SU-DHL-6 (cell line): Measurements from ENCODE around the gene GNB1L.

Experiments used
- H2AFZ ChIP-seq: fragments of 200-600 bp; sonication (generic); 2 replicates; pipeline ENCODE4 v1.6.1; 2014; ENCODE audit warnings: low read depth, mild to moderate bottlenecking, moderate library complexity, mixed read lengths, antibody characterized with exemption, low read length; ENCODE audit not compliant: severe bottlenecking
- H3F3A ChIP-seq: fragments of 200-600 bp; shearing (Covaris generic); 2 replicates; pipeline ENCODE4 v1.6.0; 2016; ENCODE audit warnings: antibody characterized with exemption, mild to moderate bottlenecking; ENCODE audit not compliant: insufficient read depth
- H3K27ac ChIP-seq: fragments of 200-600 bp; sonication (generic); 2 replicates; pipeline ENCODE4 v1.5.1; 2016; ENCODE audit warnings: low read depth, mild to moderate bottlenecking, low read length, moderate library complexity, mixed read lengths
- H3K27me3 ChIP-seq: fragments of 200-600 bp; sonication (generic), shearing (Covaris generic); 2 replicates; pipeline ENCODE4 v1.6.0; 2014; ENCODE audit warnings: mild to moderate bottlenecking, low read length
- H3K36me3 ChIP-seq: fragments of 200-600 bp; sonication (generic); 2 replicates; pipeline ENCODE4 v1.6.1; 2014; ENCODE audit warnings: mild to moderate bottlenecking, low read length, mixed read lengths
- H3K4me2 ChIP-seq: fragments of 300-600, 200-600 bp; shearing (Covaris generic), sonication (generic); 2 replicates; pipeline ENCODE4 v1.6.0; 2014; ENCODE audit warnings: low read length, low read depth, mild to moderate bottlenecking; ENCODE audit not compliant: poor library complexity, severe bottlenecking
- H3K4me3 ChIP-seq: fragments of 200-600 bp; sonication (generic); 2 replicates; pipeline ENCODE4 v1.5.1; 2014; ENCODE audit warnings: antibody characterized with exemption, low read length, mild to moderate bottlenecking, mixed read lengths; ENCODE audit not compliant: insufficient read depth, poor library complexity, severe bottlenecking
- H3K79me2 ChIP-seq: fragments of 200-600 bp; sonication (generic); 2 replicates; pipeline ENCODE4 v1.6.1; 2014; ENCODE audit warnings: mild to moderate bottlenecking, low read length, moderate library complexity; ENCODE audit not compliant: insufficient read depth
- H3K9ac ChIP-seq: fragments of 200-600 bp; sonication (generic); 2 replicates; pipeline ENCODE4 v1.7.0; 2014; ENCODE audit warnings: mild to moderate bottlenecking, low read length
- H3K9me2 ChIP-seq: fragments of 200-600 bp; sonication (generic); replicated peaks from 2 replicates; pipeline ENCODE4 v1.6.1; 2014; ENCODE audit warnings: low read length; ENCODE audit not compliant: insufficient read depth
- H3K9me3 ChIP-seq: fragments of 200-600 bp; sonication (generic); 2 replicates; pipeline ENCODE4 v1.6.1; 2014; ENCODE audit warnings: low read length, mixed read lengths; ENCODE audit not compliant: insufficient read depth
- H4K20me1 ChIP-seq: fragments of 200-600 bp; sonication (generic); 2 replicates; pipeline ENCODE4 v1.6.1; 2014; ENCODE audit warnings: low read depth, mild to moderate bottlenecking, antibody characterized with exemption, low read length, moderate library complexity, mixed read lengths
- EZH2phosphoT487 ChIP-seq: fragments of 200-600 bp; sonication (generic), shearing (Covaris generic); conservative IDR thresholded peaks from 2 replicates; pipeline ENCODE4 v1.6.1; 2018; ENCODE audit warnings: mild to moderate bottlenecking, antibody characterized with exemption, low read length, moderate library complexity, mixed read lengths
- TF ChIP-seq, protein P1 (sequence below): fragments of 200-600 bp; sonication (generic); IDR thresholded peaks from one replicate; pipeline ENCODE4 v1.5.1; 2017; ENCODE audit warnings: antibody characterized with exemption, mild to moderate bottlenecking, low read length, moderate library complexity; ENCODE audit not compliant: insufficient read depth, poor library complexity, severe bottlenecking

GNB1L gene

DNA sequence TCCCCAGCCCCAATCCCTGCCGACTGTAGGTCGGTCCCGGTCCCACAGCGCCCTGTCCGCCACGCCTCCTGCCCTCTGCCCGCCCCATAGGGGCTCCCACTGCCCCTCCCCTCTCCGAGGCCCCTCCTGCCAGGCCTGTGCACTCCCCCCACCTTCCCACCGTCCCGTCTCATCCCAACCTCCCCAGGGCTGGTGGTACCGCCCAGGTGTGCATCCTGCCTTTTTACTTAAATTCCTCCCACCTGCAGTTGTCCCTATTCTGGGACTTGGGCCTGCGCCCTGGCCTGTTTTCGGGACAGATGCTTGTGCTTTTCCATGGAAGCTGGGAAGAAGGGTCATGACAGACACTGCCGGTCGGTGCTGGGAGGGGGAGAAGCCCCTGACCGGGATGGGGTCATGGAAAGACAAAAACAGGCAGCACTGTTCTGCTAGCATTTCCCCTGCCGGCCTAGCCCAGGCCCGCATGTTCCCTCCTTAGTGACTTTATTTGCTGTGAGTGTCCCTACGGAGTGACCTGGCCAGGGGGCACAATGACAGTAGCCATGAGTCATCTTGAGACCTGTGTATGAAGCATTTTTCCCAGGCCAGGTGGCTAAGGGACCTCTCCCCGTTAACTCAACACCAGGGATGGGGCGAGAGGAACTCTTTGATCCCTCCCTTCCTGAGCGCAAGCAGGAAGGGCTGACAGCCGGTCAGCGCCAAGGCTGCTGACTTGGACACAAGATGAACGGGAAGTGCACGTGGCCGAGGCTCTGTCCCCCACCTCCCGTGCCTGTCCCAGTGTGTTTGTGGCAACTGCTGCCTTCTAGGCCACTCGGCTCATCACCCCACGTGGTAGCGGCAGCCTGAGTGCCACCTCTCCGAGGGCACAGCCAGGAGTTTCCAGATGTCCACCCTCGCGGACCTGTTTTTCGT is 87.0 kb downstream of the GNB1L start:
- H3K27me3 ChIP-seq: no peaks in the 10 kb centered on the region
- TF ChIP-seq, protein P1, sequence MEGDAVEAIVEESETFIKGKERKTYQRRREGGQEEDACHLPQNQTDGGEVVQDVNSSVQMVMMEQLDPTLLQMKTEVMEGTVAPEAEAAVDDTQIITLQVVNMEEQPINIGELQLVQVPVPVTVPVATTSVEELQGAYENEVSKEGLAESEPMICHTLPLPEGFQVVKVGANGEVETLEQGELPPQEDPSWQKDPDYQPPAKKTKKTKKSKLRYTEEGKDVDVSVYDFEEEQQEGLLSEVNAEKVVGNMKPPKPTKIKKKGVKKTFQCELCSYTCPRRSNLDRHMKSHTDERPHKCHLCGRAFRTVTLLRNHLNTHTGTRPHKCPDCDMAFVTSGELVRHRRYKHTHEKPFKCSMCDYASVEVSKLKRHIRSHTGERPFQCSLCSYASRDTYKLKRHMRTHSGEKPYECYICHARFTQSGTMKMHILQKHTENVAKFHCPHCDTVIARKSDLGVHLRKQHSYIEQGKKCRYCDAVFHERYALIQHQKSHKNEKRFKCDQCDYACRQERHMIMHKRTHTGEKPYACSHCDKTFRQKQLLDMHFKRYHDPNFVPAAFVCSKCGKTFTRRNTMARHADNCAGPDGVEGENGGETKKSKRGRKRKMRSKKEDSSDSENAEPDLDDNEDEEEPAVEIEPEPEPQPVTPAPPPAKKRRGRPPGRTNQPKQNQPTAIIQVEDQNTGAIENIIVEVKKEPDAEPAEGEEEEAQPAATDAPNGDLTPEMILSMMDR: no peak
- TF ChIP-seq EZH2phosphoT487: no peak
- H3F3A ChIP-seq: no peaks in the 10 kb centered on the region
- no peak overlapping the region for H3K9ac ChIP-seq
- H3K79me2 ChIP-seq: no peaks in the 10 kb centered on the region
- no peak overlapping the region for H3K4me3 ChIP-seq
- H3K9me2 ChIP-seq: no peaks in the 10 kb centered on the region
- no peaks in the 10 kb centered on the region for H4K20me1 ChIP-seq
- H3K9me3 ChIP-seq: no peaks in the 10 kb centered on the region
- H3K27ac ChIP-seq: no peak overlapping the region
- no peaks in the 10 kb centered on the region for H3K36me3 ChIP-seq
- H2AFZ ChIP-seq: no peak overlapping the region
- H3K4me2 ChIP-seq: no peak overlapping the region

- Histone ChIP-seq H3K4me3 (no peak overlapping the region), H2AFZ (no peak overlapping the region), H3K9ac (no peak overlapping the region)
Observed at GRCh38 chr22:19766511-19767426, 87.9 kb downstream of the GNB1L start.

DNA sequence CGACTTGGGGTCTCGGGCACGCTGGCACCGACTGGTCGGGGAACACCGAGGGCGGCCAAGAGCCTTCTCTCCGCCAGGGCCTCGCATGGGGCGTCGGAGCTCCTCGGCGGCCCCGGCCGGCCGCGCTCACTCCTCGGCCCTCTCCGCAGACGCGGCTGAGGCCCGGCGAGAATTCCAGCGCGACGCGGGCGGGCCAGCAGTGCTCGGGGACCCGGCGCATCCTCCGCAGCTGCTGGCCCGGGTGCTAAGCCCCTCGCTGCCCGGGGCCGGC is 88.5 kb downstream of the GNB1L start:
- Histone ChIP-seq H3K4me2 (no peak overlapping the region), H3K79me2 (no peaks in the 10 kb centered on the region), H3K9me3 (no peaks in the 10 kb centered on the region), H3K27ac (no peak overlapping the region), H3F3A (no peaks in the 10 kb centered on the region), H3K9me2 (no peaks in the 10 kb centered on the region), H2AFZ (no peak overlapping the region), H3K36me3 (no peaks in the 10 kb centered on the region), H3K27me3 (no peaks in the 10 kb centered on the region), H3K4me3 (no peak overlapping the region), H4K20me1 (no peaks in the 10 kb centered on the region), H3K9ac (no peak overlapping the region)
- TF ChIP-seq, protein P1: no peak
- TF ChIP-seq EZH2phosphoT487: no peak

More at GRCh38 chr22:19766511-19767426, 87.9 kb downstream of the GNB1L start:
- Histone ChIP-seq H3F3A (no peaks in the 10 kb centered on the region), H3K9me3 (no peaks in the 10 kb centered on the region), H3K27ac (no peak overlapping the region), H3K79me2 (no peaks in the 10 kb centered on the region), H4K20me1 (no peaks in the 10 kb centered on the region), H3K9me2 (no peaks in the 10 kb centered on the region), H3K27me3 (no peaks in the 10 kb centered on the region), H3K36me3 (no peaks in the 10 kb centered on the region), H3K4me2 (no peak overlapping the region)
- TF ChIP-seq, protein P1: no peak
- no peak for TF ChIP-seq EZH2phosphoT487
